HepG2 (cell line): Measurements from ENCODE around the gene ZBTB20. TPM values are rescaled to one million over a fixed set of nuclear protein-coding genes. Genes with fewer than 3 reads are reported as not detected.

Experiments used
- CENPT ChIP-seq: sonication (generic); formaldehyde crosslinking; IDR thresholded peaks from 2 replicates; pipeline ENCODE4 v1.8.0; 2022; ENCODE audit warnings: low read depth, mild to moderate bottlenecking, moderate library complexity, missing genetic modification reagents
- ESRRA ChIP-seq: sonication (generic); formaldehyde crosslinking; IDR thresholded peaks from 2 replicates; pipeline ENCODE4 v1.5.1; 2020; ENCODE audit warnings: mild to moderate bottlenecking, low read depth, missing genetic modification reagents
- GABPB1 ChIP-seq: IDR thresholded peaks from 2 replicates; pipeline ENCODE4 v1.6.1; 2016; ENCODE audit warnings: mild to moderate bottlenecking, missing genetic modification reagents, moderate library complexity, missing compliant biosample characterization
- NFATC3 ChIP-seq: sonication (generic); formaldehyde crosslinking; IDR thresholded peaks from 2 replicates; pipeline ENCODE4 v1.5.1; 2020; ENCODE audit warnings: mild to moderate bottlenecking, missing genetic modification reagents
- PLRG1 ChIP-seq: fragments of 450-650 bp; conservative IDR thresholded peaks from 2 replicates; pipeline ENCODE4 v1.6.1; 2016
- ZNF432 ChIP-seq: sonication (generic); formaldehyde crosslinking; IDR thresholded peaks from 2 replicates; pipeline ENCODE4 v1.5.0; 2020; ENCODE audit warnings: missing genetic modification reagents, mild to moderate bottlenecking, borderline replicate concordance
- ZNF549 ChIP-seq: sonication (generic); formaldehyde crosslinking; IDR thresholded peaks from 2 replicates; pipeline ENCODE4 v1.5.0; 2020; ENCODE audit warnings: missing genetic modification reagents
- ZNF558 ChIP-seq: sonication (generic); formaldehyde crosslinking; IDR thresholded peaks from 2 replicates; pipeline ENCODE4 v1.9.0; 2022; ENCODE audit warnings: mild to moderate bottlenecking, missing genetic modification reagents, borderline replicate concordance
- ZNF790 ChIP-seq: sonication (generic); formaldehyde crosslinking; IDR thresholded peaks from 2 replicates; pipeline ENCODE4 v1.8.0; 2022; ENCODE audit warnings: missing genetic modification reagents, mild to moderate bottlenecking, borderline replicate concordance
- polyA plus RNA-seq, 8 experiments: library from polyadenylated mRNA; depleted of rRNA in 3 of 8; stranded (reverse) in 7 of 8; unstranded in 1 of 8; fragments of >200 nt; fragmentation: Illumina TruSeq in 4 of 8; extraction: Trizol in 4 of 8; gene quantifications; 2 replicates each; pipeline versions ENCODE4 v1.2.1 to v1.2.3, GENCODE V29; 2011 to 2016; ENCODE audit warnings: low read depth in 4 of 8, missing spikeins in 1 of 8, mixed read lengths in 1 of 8; ENCODE audit not compliant: insufficient read depth in 1 of 8
- total RNA-seq, 5 experiments: library from RNA; depleted of rRNA; stranded (reverse); fragments of >200 nt; fragmentation: Illumina TruSeq; extraction: Trizol; gene quantifications; 2 replicates each; pipeline ENCODE4 v1.2.3, GENCODE V29; 2016; ENCODE audit warnings: low read depth in 1 of 5
- TF ChIP-seq, protein P1 (sequence below): sonication (generic); formaldehyde crosslinking; IDR thresholded peaks from 2 replicates; pipeline ENCODE4 v1.4.0; 2020; ENCODE audit warnings: mild to moderate bottlenecking, missing genetic modification reagents
- TF ChIP-seq, protein P2 (sequence below): sonication (generic); formaldehyde crosslinking; IDR thresholded peaks from 2 replicates; pipeline ENCODE4 v1.8.0; 2023; ENCODE audit warnings: mild to moderate bottlenecking, missing genetic modification reagents

The ZBTB20 gene
- total and polyA plus RNA-seq, 2 of the 13 experiments (the other 11 are each of a cell fraction or from before 2014, with no cell fraction given) = 1.9 to 8.8 TPM

DNA sequence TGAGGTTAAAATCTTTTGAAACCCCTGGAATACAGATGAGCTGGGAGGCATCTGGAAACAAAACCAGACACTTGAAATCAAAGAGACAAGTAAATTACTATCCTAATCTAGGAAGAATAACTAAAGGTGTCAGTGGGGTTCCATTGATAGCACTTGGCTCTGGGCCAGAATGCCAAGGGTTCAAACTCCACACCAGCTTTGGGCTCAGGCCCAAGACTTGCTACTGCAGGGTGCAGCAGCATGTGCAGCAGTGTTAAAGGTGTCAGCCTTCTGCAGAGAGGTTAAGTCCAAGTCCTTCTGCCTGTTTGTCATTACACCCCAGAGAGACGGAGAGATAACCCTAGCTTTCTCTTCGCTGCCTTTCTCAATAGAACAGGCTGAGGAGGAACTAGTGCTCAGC, 579.3 kb downstream of the ZBTB20 start (continued):
- TF ChIP-seq NFATC3 = no peak
- no peak for TF ChIP-seq ZNF549
- no peak for TF ChIP-seq ZNF432 (CRISPR knock-in tag)
- TF ChIP-seq CENPT = no peak
- TF ChIP-seq GABPB1 = no peak
- TF ChIP-seq, protein P1, sequence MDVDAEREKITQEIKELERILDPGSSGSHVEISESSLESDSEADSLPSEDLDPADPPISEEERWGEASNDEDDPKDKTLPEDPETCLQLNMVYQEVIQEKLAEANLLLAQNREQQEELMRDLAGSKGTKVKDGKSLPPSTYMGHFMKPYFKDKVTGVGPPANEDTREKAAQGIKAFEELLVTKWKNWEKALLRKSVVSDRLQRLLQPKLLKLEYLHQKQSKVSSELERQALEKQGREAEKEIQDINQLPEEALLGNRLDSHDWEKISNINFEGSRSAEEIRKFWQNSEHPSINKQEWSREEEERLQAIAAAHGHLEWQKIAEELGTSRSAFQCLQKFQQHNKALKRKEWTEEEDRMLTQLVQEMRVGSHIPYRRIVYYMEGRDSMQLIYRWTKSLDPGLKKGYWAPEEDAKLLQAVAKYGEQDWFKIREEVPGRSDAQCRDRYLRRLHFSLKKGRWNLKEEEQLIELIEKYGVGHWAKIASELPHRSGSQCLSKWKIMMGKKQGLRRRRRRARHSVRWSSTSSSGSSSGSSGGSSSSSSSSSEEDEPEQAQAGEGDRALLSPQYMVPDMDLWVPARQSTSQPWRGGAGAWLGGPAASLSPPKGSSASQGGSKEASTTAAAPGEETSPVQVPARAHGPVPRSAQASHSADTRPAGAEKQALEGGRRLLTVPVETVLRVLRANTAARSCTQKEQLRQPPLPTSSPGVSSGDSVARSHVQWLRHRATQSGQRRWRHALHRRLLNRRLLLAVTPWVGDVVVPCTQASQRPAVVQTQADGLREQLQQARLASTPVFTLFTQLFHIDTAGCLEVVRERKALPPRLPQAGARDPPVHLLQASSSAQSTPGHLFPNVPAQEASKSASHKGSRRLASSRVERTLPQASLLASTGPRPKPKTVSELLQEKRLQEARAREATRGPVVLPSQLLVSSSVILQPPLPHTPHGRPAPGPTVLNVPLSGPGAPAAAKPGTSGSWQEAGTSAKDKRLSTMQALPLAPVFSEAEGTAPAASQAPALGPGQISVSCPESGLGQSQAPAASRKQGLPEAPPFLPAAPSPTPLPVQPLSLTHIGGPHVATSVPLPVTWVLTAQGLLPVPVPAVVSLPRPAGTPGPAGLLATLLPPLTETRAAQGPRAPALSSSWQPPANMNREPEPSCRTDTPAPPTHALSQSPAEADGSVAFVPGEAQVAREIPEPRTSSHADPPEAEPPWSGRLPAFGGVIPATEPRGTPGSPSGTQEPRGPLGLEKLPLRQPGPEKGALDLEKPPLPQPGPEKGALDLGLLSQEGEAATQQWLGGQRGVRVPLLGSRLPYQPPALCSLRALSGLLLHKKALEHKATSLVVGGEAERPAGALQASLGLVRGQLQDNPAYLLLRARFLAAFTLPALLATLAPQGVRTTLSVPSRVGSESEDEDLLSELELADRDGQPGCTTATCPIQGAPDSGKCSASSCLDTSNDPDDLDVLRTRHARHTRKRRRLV = no peak
- TF ChIP-seq PLRG1 = no peak
- no peak for TF ChIP-seq ESRRA
- TF ChIP-seq, protein P2, sequence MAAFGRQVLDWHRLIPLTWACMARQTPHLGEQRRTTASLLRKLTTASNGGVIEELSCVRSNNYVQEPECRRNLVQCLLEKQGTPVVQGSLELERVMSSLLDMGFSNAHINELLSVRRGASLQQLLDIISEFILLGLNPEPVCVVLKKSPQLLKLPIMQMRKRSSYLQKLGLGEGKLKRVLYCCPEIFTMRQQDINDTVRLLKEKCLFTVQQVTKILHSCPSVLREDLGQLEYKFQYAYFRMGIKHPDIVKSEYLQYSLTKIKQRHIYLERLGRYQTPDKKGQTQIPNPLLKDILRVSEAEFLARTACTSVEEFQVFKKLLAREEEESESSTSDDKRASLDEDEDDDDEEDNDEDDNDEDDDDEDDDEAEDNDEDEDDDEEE (CRISPR knock-in tag) = no peak
- TF ChIP-seq ZNF790 = no peak
- TF ChIP-seq ZNF558 (CRISPR knock-in tag) = no peak
